ENCODE data around the gene AMFR.

The AMFR gene

GRCh38 chr16:56347166-56347565 lies 78.2 kb downstream of the AMFR start:
- DNase-seq (ENCODE audit: low read depth in 2 of 2), result no peak

- DNase-seq (ENCODE audit: low read depth in 2 of 2), result no peak
These were observed 79.0 kb downstream of the AMFR start for GRCh38 chr16:56346131-56346890.

- DNase-seq (ENCODE audit: low read depth in 2 of 2), result no peak
These were observed 79.8 kb downstream of the AMFR start for GRCh38 chr16:56345406-56346050.

GRCh38 chr16:56344518-56345405 lies 80.6 kb downstream of the AMFR start:
- DNase-seq (ENCODE audit: low read depth in 2 of 2), result no peak

- DNase-seq (ENCODE audit: low read depth in 2 of 2), result no peak
These were observed 81.5 kb downstream of the AMFR start for GRCh38 chr16:56343661-56344517.

GRCh38 chr16:56341656-56342399 lies 83.5 kb downstream of the AMFR start:
- no peak for DNase-seq (ENCODE audit: low read depth in 2 of 2)

- DNase-seq (ENCODE audit: low read depth in 2 of 2), result no peak
These were observed 84.4 kb downstream of the AMFR start for GRCh38 chr16:56340864-56341365.

GRCh38 chr16:56340416-56340815 lies 84.9 kb downstream of the AMFR start:
- DNase-seq (ENCODE audit: low read depth in 2 of 2), result no peak

- DNase-seq (ENCODE audit: low read depth in 2 of 2), result no peak
These were observed 85.7 kb downstream of the AMFR start for GRCh38 chr16:56339431-56340195.

GRCh38 chr16:56338566-56339318 lies 86.6 kb downstream of the AMFR start:
- DNase-seq (ENCODE audit: low read depth in 2 of 2), result no peak

- DNase-seq (ENCODE audit: low read depth in 2 of 2), result no peak
These were observed 87.5 kb downstream of the AMFR start for GRCh38 chr16:56337858-56338325.

- DNase-seq (ENCODE audit: low read depth in 2 of 2), result no peak
These were observed 88.1 kb downstream of the AMFR start for GRCh38 chr16:56337131-56337857.

GRCh38 chr16:56336711-56337110 lies 88.6 kb downstream of the AMFR start:
- no peak for DNase-seq (ENCODE audit: low read depth in 2 of 2)

- DNase-seq (ENCODE audit: low read depth in 2 of 2), result no peak
These were observed 89.2 kb downstream of the AMFR start for GRCh38 chr16:56336071-56336688.

- DNase-seq (ENCODE audit: low read depth in 2 of 2), result no peak
These were observed 90.6 kb downstream of the AMFR start for GRCh38 chr16:56334761-56335160.

- DNase-seq (ENCODE audit: low read depth in 2 of 2), result no peak
These were observed 92.8 kb downstream of the AMFR start for GRCh38 chr16:56332464-56333079.

- no peak for DNase-seq (ENCODE audit: low read depth in 2 of 2)
These were observed 93.4 kb downstream of the AMFR start for GRCh38 chr16:56331915-56332314.

Measured in stimulated activated CD4-positive, alpha-beta T cell treated with anti-CD3 and anti-CD28 coated beads, Interleukin-12 subunit alpha, Interleukin-12 subunit beta, amount 100 ng/mL, for 24 hours (primary cell).